ENCODE results near the gene FOXP4. TPM values are rescaled to one million over a fixed set of nuclear protein-coding genes. Genes with fewer than 3 reads are reported as not detected.
A peak's percentile ranks its signal among the peaks of the same experiment; 100 is the strongest.

The FOXP4 gene
- polyA plus RNA-seq, 2 of the 4 experiments (the other 2 are of a cell fraction): 2.6 to 14.2 TPM

DNA sequence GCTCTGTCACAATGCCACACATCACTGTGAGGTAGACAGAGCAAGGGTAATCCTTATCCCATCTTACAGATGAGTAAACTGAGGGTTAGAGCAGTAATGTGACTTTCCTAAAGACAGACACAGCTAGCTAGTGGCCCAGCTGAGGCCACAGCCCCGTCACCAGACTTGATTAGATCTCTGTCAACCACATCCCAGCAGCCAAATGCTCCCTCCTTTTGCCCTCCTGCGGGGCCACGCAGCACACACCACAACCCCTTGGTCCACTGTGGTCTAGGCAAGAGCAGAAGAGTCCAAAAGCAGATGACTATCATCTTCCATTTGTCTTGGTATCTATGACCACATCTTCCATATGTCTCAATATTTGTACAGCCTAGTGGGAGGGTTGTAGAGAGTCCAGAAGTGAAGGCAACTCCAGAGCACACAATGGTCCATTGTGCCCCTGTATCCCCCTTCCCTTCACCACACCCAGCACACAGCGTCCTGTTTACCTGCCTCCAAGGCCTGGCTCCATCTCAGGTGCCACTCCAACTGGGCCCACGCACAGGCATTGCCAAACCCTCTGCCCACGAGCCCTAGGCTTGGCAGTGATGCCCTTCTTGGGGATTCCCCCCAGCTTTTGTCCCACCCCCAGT, 47.1 kb upstream of the FOXP4 start:
- Histone ChIP-seq H3K9me3 (no peaks in the 10 kb centered on the region), H3K4me3 (no peak overlapping the region), H3K27ac (no peak overlapping the region), H3K4me2 (no peak overlapping the region), H3K4me1 (peaks cover 8% of the 10 kb centered on the region; the same call in 2 of the 3 replicates)
- ATAC-seq (no peak; a peak in 1 of 6 replicates), DNase-seq (ENCODE audit: low read depth in 1 of 2, low spot score in 1 of 2) (no peak), FAIRE-seq (no peak)
- POLR2A ChIA-PET: no interaction called here
- CTCF ChIA-PET: interaction anchor here (0.9 to 1.4 kb wide), 2 partner anchors 12 to 132 kb away, joined by 3 to 4 read pairs; no protein-coding TSS in a partner anchor
- no peak for TF ChIP-seq CTCF (IDR thresholded peaks at IDR 0.05)
- no peak for TF ChIP-seq HDAC2 (IDR thresholded peaks at IDR 0.05)
- no peak for TF ChIP-seq CEBPB (IDR thresholded peaks at IDR 0.05)
- TF ChIP-seq CBX2 (IDR thresholded peaks at IDR 0.05; ENCODE audit: borderline replicate concordance, low read depth): no peak
- no peak for TF ChIP-seq RARB (CRISPR knock-in tag; IDR thresholded peaks at IDR 0.05)
- no peak for TF ChIP-seq GATA3 (IDR thresholded peaks at IDR 0.05; ENCODE audit: borderline replicate concordance)
- 79% methylated on average over 4 of the region's 6 CpGs for WGBS (ENCODE audit: missing lambda C conversion rate)

GRCh38 chr6:41500561-41500960, 45.6 kb upstream of the FOXP4 start:
- TF ChIP-seq BHLHE40 (IDR thresholded peaks at IDR 0.05; ENCODE audit: low read depth, low read length) (no peak), KDM1A (IDR thresholded peaks at IDR 0.05; ENCODE audit: low read depth) (no peak), HOXB5 (CRISPR knock-in tag; IDR thresholded peaks at IDR 0.05) (no peak), MYC (IDR thresholded peaks at IDR 0.05; ENCODE audit: borderline replicate concordance, low read length) (no peak), TFCP2L1 (CRISPR knock-in tag; IDR thresholded peaks at IDR 0.05) (no peak)
- TF ChIP-seq, protein P1, sequence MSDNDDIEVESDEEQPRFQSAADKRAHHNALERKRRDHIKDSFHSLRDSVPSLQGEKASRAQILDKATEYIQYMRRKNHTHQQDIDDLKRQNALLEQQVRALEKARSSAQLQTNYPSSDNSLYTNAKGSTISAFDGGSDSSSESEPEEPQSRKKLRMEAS (IDR thresholded peaks at IDR 0.05): no peak
- ChIA-PET POLR2A (interaction anchor here (0.9 kb wide), 1 partner anchor 16 kb away, joined by 12 read pairs; no protein-coding TSS in a partner anchor), CTCF (interaction anchor here (0.7 to 1.7 kb wide), 3 partner anchors 9 to 611 kb away, joined by 3 read pairs; no protein-coding TSS in a partner anchor)
- Histone ChIP-seq H3K4me3 (no peak overlapping the region), H3K4me1 (peaks cover 13% of the 10 kb centered on the region; the same call in 2 of the 3 replicates), H3K9me3 (no peaks in the 10 kb centered on the region), H3K4me2 (no peak overlapping the region), H3K27ac (no peak overlapping the region)
- ATAC-seq (no peak), DNase-seq (ENCODE audit: low read depth in 1 of 2, low spot score in 1 of 2) (no peak), FAIRE-seq (no peak)
- 79% methylated on average over 3 of the region's 3 CpGs for WGBS (ENCODE audit: missing lambda C conversion rate)

GRCh38 chr6:41502566-41502916, 43.6 kb upstream of the FOXP4 start:
- Histone ChIP-seq H3K4me3 (no peak overlapping the region), H3K4me2 (no peak overlapping the region), H3K27ac (peak overlapping the region in 1 of 2 experiments; percentile 89; a peak in 1 of 6 replicates), H3K9me3 (no peaks in the 10 kb centered on the region), H3K4me1 (peaks cover 13% of the 10 kb centered on the region; the same call in 2 of the 3 replicates)
- no peak for FAIRE-seq
- ATAC-seq: no peak
- DNase-seq (ENCODE audit: low read depth in 1 of 2, low spot score in 1 of 2): no peak
- 83% methylated on average over 3 of the region's 5 CpGs for WGBS (ENCODE audit: missing lambda C conversion rate)
- ChIA-PET CTCF (interaction anchor here (1.2 kb wide), 1 partner anchor 135 kb away, joined by 3 read pairs; no protein-coding TSS in a partner anchor), POLR2A (no interaction called here)
- TF ChIP-seq, protein P2, sequence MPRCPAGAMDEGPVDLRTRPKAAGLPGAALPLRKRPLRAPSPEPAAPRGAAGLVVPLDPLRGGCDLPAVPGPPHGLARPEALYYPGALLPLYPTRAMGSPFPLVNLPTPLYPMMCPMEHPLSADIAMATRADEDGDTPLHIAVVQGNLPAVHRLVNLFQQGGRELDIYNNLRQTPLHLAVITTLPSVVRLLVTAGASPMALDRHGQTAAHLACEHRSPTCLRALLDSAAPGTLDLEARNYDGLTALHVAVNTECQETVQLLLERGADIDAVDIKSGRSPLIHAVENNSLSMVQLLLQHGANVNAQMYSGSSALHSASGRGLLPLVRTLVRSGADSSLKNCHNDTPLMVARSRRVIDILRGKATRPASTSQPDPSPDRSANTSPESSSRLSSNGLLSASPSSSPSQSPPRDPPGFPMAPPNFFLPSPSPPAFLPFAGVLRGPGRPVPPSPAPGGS (IDR thresholded peaks at IDR 0.05): no peak
- TF ChIP-seq TFCP2L1 (CRISPR knock-in tag; IDR thresholded peaks at IDR 0.05) (no peak), ELK1 (IDR thresholded peaks at IDR 0.05; ENCODE audit: low read depth, low read length) (no peak), KDM5A (IDR thresholded peaks at IDR 0.05) (no peak), FOXS1 (CRISPR knock-in tag; IDR thresholded peaks at IDR 0.05) (no peak), HMGXB4 (CRISPR knock-in tag; IDR thresholded peaks at IDR 0.05; ENCODE audit: borderline replicate concordance) (no peak), CEBPB (IDR thresholded peaks at IDR 0.05) (no peak), RAD21 (conservative IDR thresholded peaks at IDR 0.05 in 1 of 2, IDR thresholded peaks at IDR 0.05 in 1 of 2) (no peak), RCOR1 (IDR thresholded peaks at IDR 0.05; ENCODE audit: low read depth, low read length) (no peak), SMC3 (IDR thresholded peaks at IDR 0.05) (no peak), EP300 (IDR thresholded peaks at IDR 0.05) (no peak), PBX3 (IDR thresholded peaks at IDR 0.05) (no peak)
- TF ChIP-seq, protein P3, sequence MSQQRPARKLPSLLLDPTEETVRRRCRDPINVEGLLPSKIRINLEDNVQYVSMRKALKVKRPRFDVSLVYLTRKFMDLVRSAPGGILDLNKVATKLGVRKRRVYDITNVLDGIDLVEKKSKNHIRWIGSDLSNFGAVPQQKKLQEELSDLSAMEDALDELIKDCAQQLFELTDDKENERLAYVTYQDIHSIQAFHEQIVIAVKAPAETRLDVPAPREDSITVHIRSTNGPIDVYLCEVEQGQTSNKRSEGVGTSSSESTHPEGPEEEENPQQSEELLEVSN (IDR thresholded peaks at IDR 0.05; ENCODE audit: borderline replicate concordance, low read depth): no peak
- TF ChIP-seq, protein P4, sequence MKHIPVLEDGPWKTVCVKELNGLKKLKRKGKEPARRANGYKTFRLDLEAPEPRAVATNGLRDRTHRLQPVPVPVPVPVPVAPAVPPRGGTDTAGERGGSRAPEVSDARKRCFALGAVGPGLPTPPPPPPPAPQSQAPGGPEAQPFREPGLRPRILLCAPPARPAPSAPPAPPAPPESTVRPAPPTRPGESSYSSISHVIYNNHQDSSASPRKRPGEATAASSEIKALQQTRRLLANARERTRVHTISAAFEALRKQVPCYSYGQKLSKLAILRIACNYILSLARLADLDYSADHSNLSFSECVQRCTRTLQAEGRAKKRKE (CRISPR knock-in tag; IDR thresholded peaks at IDR 0.05; ENCODE audit: low read depth): no peak

Measured in A549 (cell line).